ENCODE results near the gene TBCD.

Gene TBCD

GRCh38 chr17:82859431-82860403 is 107.9 kb downstream of the TBCD start:
- DNase-seq = peak; percentile 56 to 60

- no peak for DNase-seq
Measured at GRCh38 chr17:82860606-82861392, 108.9 kb downstream of the TBCD start.

DNA sequence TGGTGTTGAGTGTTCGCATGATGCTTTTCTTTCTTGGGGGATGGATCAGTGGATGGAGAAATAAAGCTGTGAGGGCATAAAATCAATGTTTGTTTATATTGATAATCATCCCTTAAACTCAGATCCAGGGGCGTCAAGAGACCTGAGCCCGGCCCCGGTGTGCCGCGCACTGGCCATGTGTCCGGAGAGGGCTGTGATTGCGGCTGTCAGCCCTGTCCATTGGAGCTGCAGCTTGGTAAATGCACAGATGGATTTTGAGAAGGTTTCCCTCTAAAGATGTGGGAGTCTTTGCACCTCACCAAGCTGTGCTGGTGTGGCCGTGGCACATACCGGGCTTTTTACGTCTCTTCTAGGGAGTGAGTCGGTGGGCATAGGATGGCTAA is 109.5 kb downstream of the TBCD start:
- DNase-seq = no peak

GRCh38 chr17:82862191-82862590 is 110.3 kb downstream of the TBCD start:
- DNase-seq = no peak

DNA sequence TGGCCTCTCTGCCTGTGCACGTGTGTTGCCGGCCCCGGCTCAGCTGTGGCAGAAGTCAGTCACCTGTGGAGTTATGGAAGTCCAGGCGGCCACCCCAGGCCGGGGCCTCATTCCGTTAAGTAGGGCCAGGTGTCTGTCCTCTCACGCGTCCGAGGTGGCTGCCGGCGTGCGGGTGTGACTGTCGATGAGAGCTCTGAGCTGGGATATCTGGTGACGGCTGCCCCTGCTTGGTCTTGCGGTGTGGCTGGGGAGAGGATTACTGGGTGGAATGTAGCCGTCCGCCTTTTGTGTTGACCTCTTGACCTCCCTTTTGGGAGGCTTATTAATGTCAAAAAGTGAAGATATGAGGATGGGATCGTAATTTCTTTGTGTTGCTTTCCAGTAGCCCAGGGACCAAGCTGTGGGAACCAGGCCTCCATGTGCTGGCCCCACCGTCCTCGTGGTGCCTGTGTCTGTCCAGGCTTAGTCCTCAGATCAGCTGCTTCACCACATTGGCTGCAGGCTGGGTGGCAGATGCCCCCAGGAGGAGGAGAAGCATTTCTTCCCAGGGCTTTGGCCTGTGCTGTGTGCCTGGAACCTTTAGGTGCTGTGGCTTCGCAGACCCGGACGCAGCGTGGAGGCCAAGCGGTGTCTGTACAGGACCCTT is 111.0 kb downstream of the TBCD start:
- no peak for DNase-seq

GRCh38 chr17:82863383-82863940 is 111.6 kb downstream of the TBCD start:
- DNase-seq = no peak

DNA sequence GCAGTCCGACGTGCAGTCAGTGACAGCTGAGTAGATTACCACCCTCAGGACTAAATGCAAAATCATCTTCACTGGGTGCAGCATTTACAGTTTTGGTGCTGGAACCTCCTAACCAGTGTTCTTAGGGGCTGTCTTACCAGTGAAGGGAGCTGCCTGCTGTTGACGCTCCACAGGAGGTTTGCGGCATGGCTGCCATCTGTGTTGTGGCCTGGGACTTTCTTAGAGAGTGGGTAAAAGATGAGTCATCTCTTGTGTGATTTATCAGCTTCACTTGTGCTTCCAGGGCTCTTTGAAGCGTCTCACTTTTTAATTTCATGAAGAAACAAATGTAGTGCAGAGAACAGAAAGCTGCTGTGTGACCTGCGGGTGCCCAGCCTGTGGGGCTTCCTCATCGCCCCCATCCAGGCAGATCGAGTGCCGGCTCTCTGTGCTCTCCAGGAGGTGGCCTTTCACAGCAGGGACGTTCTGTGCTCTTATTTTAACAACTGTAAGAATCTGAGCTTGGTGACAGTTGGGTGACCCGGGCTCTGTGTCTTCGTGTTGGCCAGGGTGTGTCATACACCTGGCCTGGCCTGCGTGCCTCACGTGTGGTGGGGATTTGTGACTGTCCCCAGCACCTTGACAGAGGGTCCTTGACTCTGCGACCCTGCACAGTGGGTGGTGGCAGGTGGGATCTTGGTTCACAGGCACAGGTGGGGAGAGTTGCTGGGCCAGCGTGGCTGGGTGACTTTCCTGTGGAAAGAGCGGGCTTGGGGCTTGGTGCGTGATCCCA is 112.3 kb downstream of the TBCD start:
- DNase-seq = peak; percentile 83 to 85

GRCh38 chr17:82864713-82865248 is 112.9 kb downstream of the TBCD start:
- no peak for DNase-seq

GRCh38 chr17:82865274-82865673 is 113.4 kb downstream of the TBCD start:
- DNase-seq = no peak

- DNase-seq = no peak
Measured at GRCh38 chr17:82865774-82866395, 114.0 kb downstream of the TBCD start.

DNA sequence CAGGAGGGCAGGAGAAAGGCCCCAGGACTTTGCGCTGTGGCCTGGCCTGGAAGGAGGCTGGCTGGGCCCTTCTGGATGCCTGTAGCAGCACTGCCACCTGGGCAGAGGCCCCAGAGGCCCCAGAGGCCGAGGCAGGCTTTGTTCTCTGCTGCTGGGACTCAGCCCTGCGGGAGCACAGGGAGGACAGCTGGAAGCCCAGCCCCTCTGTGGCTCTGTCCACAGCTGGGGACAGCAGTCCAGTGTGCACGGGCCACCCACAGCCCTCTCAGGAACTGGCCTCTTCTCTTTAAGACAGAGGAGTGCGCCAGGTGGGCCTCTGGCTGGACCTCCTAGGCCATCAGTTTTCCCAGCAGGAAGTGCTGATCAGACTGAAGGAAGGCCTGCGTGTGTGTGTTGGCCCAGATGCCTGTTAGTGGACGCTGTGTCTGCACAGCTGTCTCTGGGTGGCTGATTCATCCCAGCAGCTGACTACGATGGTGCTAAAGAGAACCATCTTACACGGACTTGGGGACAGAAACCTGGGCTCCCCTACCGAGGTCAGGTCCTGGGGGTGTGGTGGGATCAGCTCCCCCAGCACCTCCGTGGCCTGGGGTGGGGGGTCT is 114.8 kb downstream of the TBCD start:
- DNase-seq = no peak

GRCh38 chr17:82867763-82868325 is 116.0 kb downstream of the TBCD start:
- no peak for DNase-seq

DNA sequence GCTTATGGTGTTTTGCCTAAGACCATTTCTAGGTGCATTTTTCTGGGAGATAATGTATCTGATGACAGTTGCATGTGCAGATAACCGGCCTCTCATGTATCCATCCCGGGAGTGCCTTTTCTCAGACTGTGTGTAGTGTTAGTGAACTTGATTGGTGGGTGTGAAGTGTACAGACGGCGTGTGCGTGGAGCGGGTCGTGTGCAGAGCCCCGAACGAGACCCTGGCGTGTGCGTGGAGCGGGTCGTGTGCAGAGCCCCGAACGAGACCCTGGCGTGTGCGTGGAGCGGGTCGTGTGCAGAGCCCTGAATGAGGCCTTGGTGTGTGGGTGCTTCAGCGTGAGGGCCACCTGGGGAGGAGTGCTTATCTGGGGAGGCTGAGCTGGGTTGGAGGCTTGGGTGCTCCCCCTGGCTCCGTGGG is 116.9 kb downstream of the TBCD start:
- DNase-seq = no peak

GRCh38 chr17:82869536-82869935 is 117.7 kb downstream of the TBCD start:
- no peak for DNase-seq

- DNase-seq = no peak
Measured at GRCh38 chr17:82870091-82870491, 118.2 kb downstream of the TBCD start.

DNA sequence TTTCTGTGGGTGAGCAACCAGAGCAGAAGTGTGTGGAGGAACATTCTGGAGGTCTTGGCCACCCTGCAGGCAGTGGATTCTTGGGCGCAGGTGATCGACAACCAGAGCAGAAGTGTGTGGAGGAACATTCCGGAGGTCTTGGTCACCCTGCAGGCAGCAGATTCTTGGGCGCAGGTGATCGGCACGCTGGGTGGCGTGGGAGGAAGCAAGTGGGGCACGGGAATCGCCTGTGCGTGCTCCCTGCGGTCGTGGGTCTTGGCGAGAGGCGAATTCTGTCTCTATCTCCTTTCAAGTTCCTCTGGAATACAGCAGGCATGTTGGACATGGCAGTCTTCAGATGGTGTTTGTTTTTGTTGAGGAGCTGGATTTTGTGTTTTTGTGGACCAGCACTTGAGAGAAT is 118.7 kb downstream of the TBCD start:
- DNase-seq = no peak

DNA sequence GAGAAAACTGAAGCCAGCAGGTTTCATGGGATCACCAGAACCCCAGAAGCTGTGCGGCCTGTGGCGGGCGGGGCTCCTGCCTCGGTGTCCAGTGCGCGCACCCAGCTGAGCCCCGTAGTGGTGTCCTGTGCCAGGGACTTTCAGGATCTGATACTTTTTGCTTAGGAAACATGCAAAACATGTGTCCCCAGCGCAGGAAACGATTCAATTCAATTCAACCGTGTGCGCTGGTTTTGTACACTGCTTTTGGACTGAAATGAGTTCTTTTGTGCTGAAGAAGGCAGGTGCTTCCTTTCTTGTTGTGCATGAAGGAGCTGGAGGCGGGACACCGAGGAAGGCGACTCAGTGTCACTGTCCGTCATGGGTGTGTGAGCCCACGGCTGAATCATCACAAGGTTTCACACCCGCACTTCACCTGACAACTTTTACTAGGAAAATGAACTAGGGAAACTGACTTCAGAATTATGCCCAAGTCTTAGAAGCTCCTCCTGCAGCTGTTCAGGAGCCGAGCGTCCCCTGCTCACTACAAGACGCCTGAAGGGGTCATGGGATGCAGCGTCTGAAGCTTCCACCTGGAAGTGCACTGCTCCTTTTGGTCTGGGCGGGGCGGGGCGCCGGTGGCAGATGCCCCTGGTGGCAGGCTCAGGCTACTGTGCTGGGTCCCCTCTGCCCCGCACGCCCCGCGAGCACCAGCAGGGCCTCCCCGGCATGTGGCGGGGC is 119.4 kb downstream of the TBCD start:
- DNase-seq = no peak

GRCh38 chr17:82871776-82872561 is 120.1 kb downstream of the TBCD start:
- DNase-seq = no peak
